CD4-positive, CD25-positive, alpha-beta regulatory T cell (primary cell): ENCODE results near the gene MRPL14. TPM values are rescaled to one million over a fixed set of nuclear protein-coding genes. Genes with fewer than 3 reads are reported as not detected.
A peak's percentile ranks its signal among the peaks of the same experiment; 100 is the strongest.
"Not testable (repeated sequence)": the region's sequence is repeated elsewhere in the genome, so short reads cannot be mapped to it uniquely, and the experiment has no call there.

Source experiments
- ATAC-seq, 2 donors: fragments of 150-1000 bp; cut with Tn5 transposase; one replicate each; pipeline ENCODE4 v1.10.0; 2021; ENCODE audit warnings: low read depth in 2 of 2, moderate number of reproducible peaks in 2 of 2, moderate library complexity in 1 of 2
- DNase-seq, 3 donors: peaks; one replicate each; pipeline versions ENCODE4 v3.0.0 to v3.0.0-alpha.2; 2012 to 2022; ENCODE audit warnings: mixed read lengths in 1 of 3
- H3K27ac ChIP-seq: one replicate; pipeline ENCODE4 v1.7.0; 2013; ENCODE audit warnings: mild to moderate bottlenecking, low read length; ENCODE audit not compliant: insufficient read depth, poor library complexity, severe bottlenecking
- H3K27me3 ChIP-seq: one replicate; pipeline ENCODE4 v1.7.0; 2013; ENCODE audit warnings: low read length; ENCODE audit not compliant: control insufficient read depth, insufficient read depth
- H3K36me3 ChIP-seq: one replicate; pipeline ENCODE4 v1.7.0; 2013; ENCODE audit warnings: mild to moderate bottlenecking, low read length, moderate library complexity; ENCODE audit not compliant: control insufficient read depth, insufficient read depth
- H3K4me1 ChIP-seq: 2 replicates; pipeline ENCODE4 v1.7.0; 2013; ENCODE audit warnings: mild to moderate bottlenecking, low read length; ENCODE audit not compliant: insufficient read depth, control insufficient read depth, poor library complexity, severe bottlenecking
- H3K4me3 ChIP-seq: one replicate; pipeline ENCODE4 v1.7.0; 2013; ENCODE audit warnings: low read depth, mild to moderate bottlenecking, low read length, moderate library complexity
- H3K9me3 ChIP-seq, 2 experiments: 1 replicate in 1 of 2; 2 replicates in 1 of 2; pipeline ENCODE4 v1.7.0; 2013; ENCODE audit warnings: low read length in 2 of 2, mild to moderate bottlenecking in 1 of 2, moderate library complexity in 1 of 2; ENCODE audit not compliant: control insufficient read depth in 2 of 2
- H3K27ac Mint-ChIP-seq, 3 donors: one replicate each; pipeline ENCODE4 v1.8.0; 2020 to 2022; ENCODE audit warnings: mild to moderate bottlenecking in 3 of 3, mixed read lengths in 3 of 3, moderate library complexity in 2 of 3
- H3K27me3 Mint-ChIP-seq: one replicate; pipeline ENCODE4 v1.8.0; 2022; ENCODE audit warnings: mild to moderate bottlenecking, mixed read lengths
- H3K36me3 Mint-ChIP-seq: one replicate; pipeline ENCODE4 v1.8.0; 2020; ENCODE audit warnings: mixed read lengths
- H3K4me1 Mint-ChIP-seq, 4 donors: one replicate each; pipeline ENCODE4 v1.8.0; 2020 to 2022; ENCODE audit warnings: mixed read lengths in 4 of 4, mild to moderate bottlenecking in 1 of 4
- H3K4me3 Mint-ChIP-seq, 4 donors: one replicate each; pipeline ENCODE4 v1.8.0; 2020 to 2022; ENCODE audit warnings: mild to moderate bottlenecking in 4 of 4, mixed read lengths in 4 of 4, moderate library complexity in 3 of 4
- H3K9me3 Mint-ChIP-seq, 7 donors: one replicate each; pipeline ENCODE4 v1.8.0; 2020 to 2022; ENCODE audit warnings: mixed read lengths in 7 of 7, mild to moderate bottlenecking in 3 of 7, moderate library complexity in 2 of 7
- polyA plus RNA-seq, 4 donors: library from polyadenylated mRNA; unstranded; fragments of 300-500 nt; fragmentation: Illumina TruSeq; gene quantifications; one replicate each; pipeline ENCODE4 v1.2.3, GENCODE V29; 2021
- total RNA-seq: library from RNA; stranded (reverse); gene quantifications from one replicate; pipeline ENCODE4 v1.2.3, GENCODE V29; 2022

The MRPL14 gene
- total and polyA plus RNA-seq, 5 donors from 2014 or later: 11.8 to 101 (median 82.9) TPM

DNA sequence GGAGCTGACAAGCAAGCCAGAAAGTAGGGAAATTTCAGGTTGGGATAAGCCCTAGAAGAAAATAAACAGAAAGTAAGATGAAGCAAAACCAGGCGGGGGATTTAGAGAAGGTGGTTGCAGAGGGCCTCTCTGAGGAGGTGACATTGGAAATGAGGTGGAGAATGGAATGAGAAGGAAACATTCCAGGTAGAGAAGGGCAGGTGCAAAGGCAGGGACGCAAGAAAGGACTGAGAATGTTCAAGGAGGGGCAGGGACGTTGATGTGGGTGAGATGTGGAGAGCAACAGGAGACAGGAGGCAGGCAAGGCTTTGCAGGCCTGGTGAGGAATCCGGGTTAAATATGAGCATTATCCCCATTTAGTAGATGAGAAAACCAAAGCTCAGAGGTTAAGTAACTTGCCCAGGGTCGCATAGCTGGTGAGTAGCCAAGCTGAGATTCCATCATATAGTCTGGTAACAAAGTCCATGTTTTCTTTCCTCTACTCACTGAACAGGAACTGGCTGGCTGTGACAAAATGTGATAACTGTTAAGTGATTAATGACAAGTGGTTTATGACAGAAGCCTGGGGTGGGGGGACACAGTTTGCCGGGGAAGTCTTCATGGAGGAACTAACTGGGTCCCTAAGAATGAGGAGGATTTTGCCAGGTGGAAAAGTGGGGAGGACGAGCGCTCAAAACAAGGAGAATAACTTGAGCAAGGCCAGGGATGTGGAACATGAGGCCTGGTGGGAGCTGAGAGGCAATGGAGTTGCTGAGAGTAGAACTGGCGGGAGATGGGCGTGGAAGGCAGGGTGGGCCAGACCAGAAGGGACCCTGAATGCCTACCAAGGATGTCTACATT lies 32.6 kb downstream of the MRPL14 start:
- Histone ChIP-seq H3K9me3 (no peaks in the 10 kb centered on the region), H3K4me3 (no peak overlapping the region), H3K4me1 (no peaks in the 10 kb centered on the region), H3K36me3 (no peaks in the 10 kb centered on the region), H3K27ac (no peak overlapping the region), H3K27me3 (no peaks in the 10 kb centered on the region)
- no peak for DNase-seq
- no peaks in the 10 kb centered on the region for H3K27me3 Mint-ChIP-seq
- H3K4me3 Mint-ChIP-seq: no peak overlapping the region
- H3K27ac Mint-ChIP-seq: peak overlapping the region in 1 of 3 donors; percentile 52
- ATAC-seq: no peak
- peaks cover 17% of the 10 kb centered on the region for H3K36me3 Mint-ChIP-seq
- peaks cover 0 to 10% (median 3%) of the 10 kb centered on the region in 4 donors for H3K4me1 Mint-ChIP-seq
- H3K9me3 Mint-ChIP-seq: no peaks in the 10 kb centered on the region

DNA sequence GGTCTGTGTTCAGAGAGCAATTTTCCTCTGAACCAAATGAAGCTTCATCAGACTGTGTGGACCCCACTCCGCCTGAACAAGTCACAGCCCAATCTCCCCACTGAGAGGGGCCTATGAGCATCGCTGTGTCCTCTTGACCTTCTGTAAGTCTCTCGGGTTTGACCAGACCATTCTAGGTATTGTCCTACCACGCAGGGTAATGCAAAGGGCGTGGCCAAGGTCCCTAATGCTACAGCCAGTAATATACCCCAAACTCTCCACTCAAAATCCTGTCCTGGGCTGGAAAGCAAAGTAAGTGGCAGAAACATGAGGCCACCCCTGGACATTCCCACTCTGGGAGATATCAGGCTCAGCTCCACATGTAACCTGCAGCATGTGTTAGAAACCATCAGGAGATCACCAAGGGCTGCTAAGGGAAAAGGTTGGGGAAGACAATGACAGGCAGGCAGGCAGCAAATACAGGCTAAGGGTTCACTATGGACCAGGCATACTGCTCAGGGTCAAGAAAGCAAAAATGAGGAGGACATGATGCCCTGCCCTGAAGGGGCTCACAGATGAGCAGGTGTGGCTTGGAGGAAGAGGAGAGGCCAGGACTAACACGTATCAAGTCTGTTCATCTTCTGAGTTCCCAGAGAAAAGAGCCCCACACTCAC lies 33.4 kb downstream of the MRPL14 start:
- Histone ChIP-seq H3K9me3 (no peaks in the 10 kb centered on the region), H3K27ac (no peak overlapping the region), H3K36me3 (no peaks in the 10 kb centered on the region), H3K27me3 (no peaks in the 10 kb centered on the region), H3K4me1 (no peaks in the 10 kb centered on the region), H3K4me3 (no peak overlapping the region)
- no peak for DNase-seq
- Mint-ChIP-seq H3K4me3 (peak overlapping the region in 1 of 4 donors; percentile 71), H3K4me1 (peaks cover 0 to 10% (median 2%) of the 10 kb centered on the region in 4 donors), H3K9me3 (no peaks in the 10 kb centered on the region), H3K36me3 (peaks cover 17% of the 10 kb centered on the region), H3K27ac (peak overlapping the region in 2 of 3 donors; percentile 7 to 52), H3K27me3 (no peaks in the 10 kb centered on the region)
- no peak for ATAC-seq

DNA sequence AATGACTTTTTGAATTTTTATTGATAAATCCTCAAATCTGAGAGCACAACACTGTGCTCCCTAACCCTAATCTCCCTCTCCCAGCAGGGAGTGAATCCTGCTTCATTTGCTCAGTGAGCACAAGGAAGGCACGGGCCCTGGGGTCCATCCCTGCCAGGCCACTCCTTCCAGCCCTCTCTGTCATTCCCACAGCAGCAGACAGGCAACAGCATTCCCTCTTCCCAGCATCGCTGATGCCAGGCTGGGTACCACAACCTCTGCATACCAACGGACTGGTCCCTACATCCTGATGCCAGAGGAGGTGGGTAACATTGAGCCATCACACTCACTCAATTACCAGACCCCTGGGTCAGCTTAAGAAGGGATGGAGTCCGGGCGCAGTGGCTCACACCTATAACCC lies 34.2 kb downstream of the MRPL14 start:
- Histone ChIP-seq H3K36me3 (no peaks in the 10 kb centered on the region), H3K9me3 (no peaks in the 10 kb centered on the region), H3K27ac (no peak overlapping the region), H3K4me3 (no peak overlapping the region), H3K4me1 (no peaks in the 10 kb centered on the region), H3K27me3 (no peaks in the 10 kb centered on the region)
- H3K36me3 Mint-ChIP-seq: peaks cover 17% of the 10 kb centered on the region
- DNase-seq (no peak), ATAC-seq (no peak)
- H3K4me3 Mint-ChIP-seq: no peak overlapping the region
- H3K27ac Mint-ChIP-seq: no peak overlapping the region
- H3K9me3 Mint-ChIP-seq: no peaks in the 10 kb centered on the region
- peaks cover 0 to 10% (median 2%) of the 10 kb centered on the region in 4 donors for H3K4me1 Mint-ChIP-seq
- no peaks in the 10 kb centered on the region for H3K27me3 Mint-ChIP-seq

DNA sequence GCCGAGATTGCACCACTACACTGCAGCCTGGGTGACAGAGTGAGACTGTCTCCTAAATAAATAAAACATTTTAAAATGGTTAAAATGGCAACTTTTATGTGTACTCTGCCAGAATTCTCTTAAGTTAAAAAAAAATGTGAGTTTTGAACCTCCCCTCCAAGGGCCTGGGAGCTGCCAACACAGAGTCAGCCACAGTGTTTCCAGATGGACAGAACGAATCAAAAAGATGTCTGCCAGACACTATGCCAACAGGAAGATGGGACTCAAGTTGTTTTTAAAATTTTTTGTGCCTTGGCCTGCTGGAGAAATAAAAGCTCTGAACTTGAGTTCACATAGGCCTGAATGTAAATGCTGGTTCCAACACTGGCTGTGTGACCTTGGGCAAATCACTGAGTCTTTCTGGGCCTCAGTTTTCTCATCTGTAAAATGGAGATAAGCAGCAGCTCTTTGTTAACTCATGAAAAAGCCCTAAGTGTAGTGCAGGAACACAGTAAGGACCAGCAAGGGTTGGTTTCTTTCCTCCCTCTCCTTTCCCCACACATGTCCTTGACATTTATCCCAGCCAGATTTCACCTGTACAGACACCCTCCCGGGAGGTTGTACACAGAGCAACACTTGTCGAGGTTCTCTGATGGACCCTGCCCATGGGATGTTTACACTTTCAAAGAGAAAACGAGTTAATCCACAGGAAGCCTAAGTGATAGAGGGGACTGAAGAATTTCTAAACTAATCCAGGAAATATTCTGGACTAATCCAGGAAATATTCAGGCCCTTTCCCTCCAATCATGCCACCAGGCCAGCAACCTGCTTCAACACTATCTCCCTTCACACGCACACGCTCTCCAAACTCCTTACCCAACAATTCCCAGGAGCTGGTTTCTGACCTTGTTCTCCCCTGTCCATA lies 35.0 kb downstream of the MRPL14 start:
- Mint-ChIP-seq H3K27me3 (no peaks in the 10 kb centered on the region), H3K4me1 (peaks cover 0 to 4% (median 2%) of the 10 kb centered on the region in 4 donors), H3K27ac (no peak overlapping the region), H3K4me3 (no peak overlapping the region), H3K9me3 (no peaks in the 10 kb centered on the region), H3K36me3 (peaks cover 17% of the 10 kb centered on the region)
- no peak for ATAC-seq
- H3K4me1 ChIP-seq: no peaks in the 10 kb centered on the region
- no peaks in the 10 kb centered on the region for H3K9me3 ChIP-seq
- H3K4me3 ChIP-seq: no peak overlapping the region
- H3K36me3 ChIP-seq: no peaks in the 10 kb centered on the region
- no peak for DNase-seq
- no peak overlapping the region for H3K27ac ChIP-seq
- H3K27me3 ChIP-seq: no peaks in the 10 kb centered on the region

DNA sequence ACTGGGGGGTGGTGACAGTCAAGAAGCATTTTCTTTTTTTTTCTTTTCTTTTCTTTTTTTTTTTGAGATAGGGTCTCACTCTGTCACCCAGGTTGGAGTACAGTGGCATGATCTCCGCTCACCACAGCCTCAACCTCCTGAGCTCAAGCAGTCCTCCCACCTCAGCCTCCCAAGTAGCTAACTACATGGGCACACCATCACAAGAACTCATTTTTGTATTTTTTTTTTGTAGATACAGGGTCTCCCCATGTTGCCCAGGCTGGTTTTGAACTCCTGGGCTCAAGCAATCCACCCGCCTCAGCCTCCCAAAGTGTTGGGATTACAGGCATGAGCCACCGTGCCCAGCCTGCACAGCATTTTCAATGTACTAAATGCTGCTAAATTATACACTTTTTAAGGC lies 35.9 kb downstream of the MRPL14 start:
- not testable (repeated sequence) for H3K4me3 ChIP-seq, H3K4me1 ChIP-seq, H3K27ac ChIP-seq, H3K9me3 ChIP-seq, H3K9me3 Mint-ChIP-seq, H3K4me1 Mint-ChIP-seq, H3K36me3 ChIP-seq, ATAC-seq, H3K27me3 ChIP-seq, DNase-seq, H3K4me3 Mint-ChIP-seq, H3K27me3 Mint-ChIP-seq
- Mint-ChIP-seq H3K27ac (peak overlapping the region in 1 of 3 donors; percentile 35), H3K36me3 (peaks cover 17% of the 10 kb centered on the region)

DNA sequence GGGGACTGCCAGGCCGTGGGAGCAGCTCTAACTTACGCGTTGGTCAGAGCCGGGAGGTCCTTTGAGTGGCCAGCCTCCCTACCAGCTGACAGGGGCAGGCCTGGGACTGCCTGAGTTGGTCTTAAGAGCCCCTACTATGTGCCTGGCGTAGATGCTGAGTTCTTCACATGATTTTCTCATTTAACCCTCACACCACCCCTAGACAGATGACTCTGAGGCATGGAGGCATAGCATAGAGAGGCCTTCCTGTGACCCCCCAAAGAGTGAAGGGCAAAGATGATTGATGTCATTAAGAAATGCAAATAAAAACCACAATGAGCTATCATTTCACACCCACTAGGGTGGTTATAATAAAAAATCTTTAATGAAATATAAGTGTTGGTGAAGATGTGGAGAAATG lies 36.8 kb downstream of the MRPL14 start:
- DNase-seq: no peak
- Mint-ChIP-seq H3K27me3 (no peaks in the 10 kb centered on the region), H3K4me1 (no peaks in the 10 kb centered on the region), H3K27ac (no peak overlapping the region), H3K4me3 (no peak overlapping the region), H3K9me3 (no peaks in the 10 kb centered on the region), H3K36me3 (peaks cover 17% of the 10 kb centered on the region)
- no peak for ATAC-seq
- no peaks in the 10 kb centered on the region for H3K36me3 ChIP-seq
- H3K9me3 ChIP-seq: no peaks in the 10 kb centered on the region
- no peaks in the 10 kb centered on the region for H3K4me1 ChIP-seq
- H3K4me3 ChIP-seq: no peak overlapping the region
- H3K27ac ChIP-seq: no peak overlapping the region
- H3K27me3 ChIP-seq: no peaks in the 10 kb centered on the region

DNA sequence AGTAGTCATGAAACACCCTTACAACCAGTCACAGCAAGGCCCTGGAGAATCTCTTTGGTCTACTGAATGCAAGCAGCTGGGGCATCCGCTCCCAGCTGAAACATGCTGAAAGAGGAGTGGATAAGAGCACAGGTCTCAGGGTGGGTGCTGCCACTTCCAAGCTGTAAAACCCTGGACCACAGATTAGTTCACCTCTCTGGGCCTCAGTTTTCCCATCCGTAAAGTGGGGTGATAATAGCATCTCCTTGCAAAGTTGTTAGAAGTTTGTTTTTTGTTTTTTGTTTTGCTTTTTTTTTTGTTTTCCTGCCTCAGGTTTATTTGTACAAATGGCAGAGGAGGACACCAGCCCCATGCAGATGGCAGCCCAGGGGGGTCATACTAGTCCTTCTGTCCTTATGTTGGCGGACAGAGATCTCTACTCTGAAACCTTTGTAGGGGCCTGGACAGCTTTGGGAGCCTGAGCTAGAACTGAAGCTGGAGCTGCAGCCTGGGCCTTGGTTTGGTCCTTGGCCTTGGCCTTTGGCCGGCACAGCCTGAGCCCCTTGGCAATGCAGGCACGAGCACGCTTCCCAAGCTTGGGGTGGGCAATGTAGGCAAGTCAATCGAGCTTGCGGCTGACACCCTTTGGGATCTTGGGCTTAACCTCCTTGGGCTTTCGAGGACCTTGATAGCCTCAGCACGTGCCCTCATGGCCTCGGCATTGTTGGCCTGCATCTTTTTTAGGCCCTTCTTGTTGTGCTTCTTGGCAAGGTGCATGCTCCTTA lies 38.2 kb downstream of the MRPL14 start:
- H3K4me3 Mint-ChIP-seq: no peak overlapping the region

More for the DNA sequence above, 38.2 kb downstream of the MRPL14 start:
- no peaks in the 10 kb centered on the region for H3K9me3 Mint-ChIP-seq
- no peaks in the 10 kb centered on the region for H3K9me3 ChIP-seq
- DNase-seq: no peak
- H3K27ac ChIP-seq: no peak overlapping the region
- peaks cover 11% of the 10 kb centered on the region for H3K36me3 Mint-ChIP-seq
- H3K27ac Mint-ChIP-seq: no peak overlapping the region
- H3K27me3 Mint-ChIP-seq: no peaks in the 10 kb centered on the region
- H3K4me3 ChIP-seq: no peak overlapping the region
- H3K36me3 ChIP-seq: no peaks in the 10 kb centered on the region
- H3K4me1 ChIP-seq: no peaks in the 10 kb centered on the region
- ATAC-seq: no peak
- no peaks in the 10 kb centered on the region for H3K27me3 ChIP-seq
- no peaks in the 10 kb centered on the region for H3K4me1 Mint-ChIP-seq
